KOPT-K1 (cell line): ENCODE results near the gene KIDINS220.

Experiments used
- H3K27ac ChIP-seq: fragments of 200-600 bp; sonication (generic); 2 replicates; pipeline ENCODE4 v1.5.1; 2016; ENCODE audit warnings: antibody characterized with exemption, mild to moderate bottlenecking, low read depth, low read length; ENCODE audit not compliant: poor library complexity, severe bottlenecking
- H3K36me3 ChIP-seq: fragments of 200-600 bp; sonication (generic); 2 replicates; pipeline ENCODE4 v1.5.1; 2017; ENCODE audit warnings: antibody characterized with exemption, mild to moderate bottlenecking, low read length, moderate library complexity; ENCODE audit not compliant: insufficient read depth
- H3K9me3 ChIP-seq: fragments of 200-600 bp; sonication (generic); 2 replicates; pipeline ENCODE4 v1.5.1; 2017; ENCODE audit warnings: antibody characterized with exemption, low read length, mild to moderate bottlenecking; ENCODE audit not compliant: insufficient read depth, poor library complexity, severe bottlenecking

The KIDINS220 gene

DNA sequence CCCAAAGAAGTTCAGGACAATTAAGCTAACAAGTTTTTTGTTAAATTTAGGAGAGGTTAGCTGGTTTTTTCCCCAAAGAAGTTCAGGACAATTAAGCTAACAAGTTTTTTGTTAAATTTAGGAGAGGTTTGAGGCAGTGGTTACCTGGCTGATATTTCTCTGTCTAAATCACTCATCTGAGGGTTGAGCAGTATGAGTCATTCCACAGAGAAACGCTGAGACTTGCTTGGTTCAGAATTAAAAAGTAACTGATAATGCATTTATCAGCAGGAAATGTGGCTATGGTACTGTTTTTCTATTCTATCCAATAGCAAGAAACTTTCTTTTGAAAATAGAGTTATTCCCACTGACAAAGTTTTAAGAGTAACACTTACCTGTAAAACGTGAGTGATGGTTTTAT, 22.8 kb upstream of the KIDINS220 start:
- Histone ChIP-seq H3K27ac (no peak overlapping the region), H3K9me3 (no peaks in the 10 kb centered on the region), H3K36me3 (peaks cover 45% of the 10 kb centered on the region)

GRCh38 chr2:8858910-8859309, 21.5 kb upstream of the KIDINS220 start:
- Histone ChIP-seq H3K9me3 (no peaks in the 10 kb centered on the region), H3K36me3 (peaks cover 38% of the 10 kb centered on the region), H3K27ac (no peak overlapping the region)

GRCh38 chr2:8858264-8858663, 20.9 kb upstream of the KIDINS220 start:
- no peaks in the 10 kb centered on the region for H3K9me3 ChIP-seq
- peaks cover 32% of the 10 kb centered on the region for H3K36me3 ChIP-seq
- no peak overlapping the region for H3K27ac ChIP-seq

DNA sequence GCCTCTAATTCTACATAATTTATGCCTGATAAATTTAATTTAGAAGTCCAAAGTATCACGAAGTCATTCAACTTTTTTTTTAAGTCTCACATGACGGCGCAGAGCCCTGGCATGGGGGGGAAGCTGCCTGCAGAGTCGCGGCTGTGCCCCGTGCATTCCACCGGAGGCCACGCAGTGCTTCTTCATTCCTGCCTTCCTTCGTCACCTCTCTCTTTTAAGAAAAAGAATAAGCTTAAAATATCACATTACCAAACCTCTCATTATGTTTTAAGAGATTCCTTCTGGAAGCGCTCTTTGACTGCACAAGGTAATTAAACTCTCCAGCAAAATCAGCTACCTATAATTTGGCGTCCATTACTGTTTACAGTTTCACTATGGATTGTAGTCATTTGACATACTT, 20.3 kb upstream of the KIDINS220 start:
- Histone ChIP-seq H3K36me3 (peaks cover 32% of the 10 kb centered on the region), H3K27ac (no peak overlapping the region), H3K9me3 (no peaks in the 10 kb centered on the region)

DNA sequence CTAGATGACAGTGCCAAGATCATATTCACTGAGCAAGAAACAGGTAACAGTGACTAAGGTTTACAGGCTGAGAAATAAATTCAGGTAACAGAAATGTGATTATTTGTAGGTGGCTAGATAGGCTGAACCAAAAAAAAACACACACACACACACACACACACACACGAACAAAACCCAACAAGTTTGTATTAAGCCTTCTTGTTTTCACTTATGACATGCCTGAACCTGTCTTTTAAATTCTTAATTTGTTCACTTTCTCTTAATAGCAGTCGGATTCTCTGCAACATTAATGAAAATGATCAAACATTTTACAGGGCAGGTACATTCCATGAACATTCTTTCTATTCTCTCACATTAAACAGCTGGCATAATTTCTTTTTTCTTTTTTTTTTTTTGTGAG, 18.8 kb upstream of the KIDINS220 start:
- no peaks in the 10 kb centered on the region for H3K9me3 ChIP-seq
- H3K27ac ChIP-seq: no peak overlapping the region
- peaks cover 17% of the 10 kb centered on the region for H3K36me3 ChIP-seq

DNA sequence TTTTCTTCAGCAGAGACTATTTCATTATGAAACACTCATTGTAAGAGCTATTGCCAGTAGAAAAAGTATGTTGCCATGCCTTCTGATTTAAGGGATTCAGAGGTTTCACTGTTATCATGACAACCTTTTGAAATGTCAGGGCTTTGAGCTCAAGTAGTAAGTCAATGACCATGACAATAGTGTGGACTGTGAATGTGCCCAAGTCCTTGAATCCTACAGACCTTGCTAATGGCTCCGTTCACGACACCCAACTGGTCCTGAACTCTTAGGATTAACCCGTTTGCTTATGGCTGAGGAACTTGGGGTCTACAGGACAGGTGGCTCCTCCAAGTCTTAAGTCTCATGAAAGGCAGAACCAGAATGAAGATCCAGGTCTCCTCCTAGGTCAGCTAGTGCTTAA, 17.6 kb upstream of the KIDINS220 start:
- Histone ChIP-seq H3K9me3 (no peaks in the 10 kb centered on the region), H3K36me3 (peaks cover 17% of the 10 kb centered on the region), H3K27ac (no peak overlapping the region)

DNA sequence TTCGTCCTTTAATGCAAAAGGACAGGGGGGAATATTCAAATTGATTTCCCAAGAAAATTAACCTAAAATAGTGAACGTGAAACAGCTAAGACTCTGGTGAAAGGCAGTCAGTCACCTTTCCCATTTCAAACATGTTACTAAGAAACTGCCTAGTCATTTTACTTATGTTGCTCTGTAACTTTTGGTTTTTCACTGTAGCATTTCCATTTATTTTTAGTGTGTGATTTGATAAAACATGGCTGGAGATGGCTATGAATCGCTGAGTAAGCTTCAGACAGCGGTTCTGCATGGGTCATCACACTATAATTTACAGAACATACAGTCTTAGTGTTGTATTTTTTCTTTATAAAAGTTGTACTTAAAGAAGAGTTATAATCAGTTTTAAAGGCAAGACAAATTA, 16.0 kb upstream of the KIDINS220 start:
- no peaks in the 10 kb centered on the region for H3K9me3 ChIP-seq
- peaks cover 14% of the 10 kb centered on the region for H3K36me3 ChIP-seq
- no peak overlapping the region for H3K27ac ChIP-seq

GRCh38 chr2:8851811-8852560, 14.6 kb upstream of the KIDINS220 start:
- Histone ChIP-seq H3K36me3 (peaks cover 1% of the 10 kb centered on the region; the same call in 1 of the 2 replicates), H3K27ac (no peak overlapping the region), H3K9me3 (no peaks in the 10 kb centered on the region)

DNA sequence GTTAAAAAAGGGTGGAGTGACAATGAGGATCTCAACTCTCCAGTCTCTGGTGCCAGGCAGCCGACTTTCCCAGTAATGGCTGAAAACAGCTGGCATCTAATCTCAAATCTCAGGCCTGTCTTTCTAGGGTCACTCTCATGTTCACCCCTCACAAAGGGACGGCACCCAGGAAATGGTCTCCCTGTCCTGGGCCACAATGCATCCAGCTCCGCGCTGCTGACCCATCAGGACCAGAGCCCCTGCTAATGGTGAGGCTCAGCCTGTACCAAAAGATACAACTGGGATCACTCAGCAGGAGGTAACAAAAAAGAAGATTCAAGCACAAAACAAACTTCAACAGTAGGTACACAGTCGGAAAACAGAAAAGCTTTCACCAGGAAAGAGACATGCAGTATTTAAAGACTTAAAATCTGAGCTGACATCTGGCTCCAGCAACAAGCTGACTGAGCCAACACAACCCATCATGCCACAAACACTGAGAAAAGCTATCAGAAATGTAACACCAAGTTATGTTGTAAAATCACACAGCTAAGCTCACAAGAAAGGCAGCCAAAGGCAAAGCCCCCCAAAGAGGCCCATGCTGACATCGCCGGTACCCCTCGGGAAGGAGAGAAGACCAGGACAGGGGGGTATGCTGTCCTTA, 13.6 kb upstream of the KIDINS220 start:
- Histone ChIP-seq H3K27ac (no peak overlapping the region), H3K36me3 (no peaks in the 10 kb centered on the region), H3K9me3 (no peaks in the 10 kb centered on the region)

GRCh38 chr2:8849327-8849726, 11.9 kb upstream of the KIDINS220 start:
- no peak overlapping the region for H3K27ac ChIP-seq
- no peaks in the 10 kb centered on the region for H3K9me3 ChIP-seq
- H3K36me3 ChIP-seq: no peaks in the 10 kb centered on the region

- Histone ChIP-seq H3K9me3 (no peaks in the 10 kb centered on the region), H3K27ac (no peak overlapping the region), H3K36me3 (no peaks in the 10 kb centered on the region)
Measured at GRCh38 chr2:8848328-8849100, 11.1 kb upstream of the KIDINS220 start.

GRCh38 chr2:8847400-8847799, 10.0 kb upstream of the KIDINS220 start:
- Histone ChIP-seq H3K36me3 (no peaks in the 10 kb centered on the region), H3K9me3 (no peaks in the 10 kb centered on the region), H3K27ac (no peak overlapping the region)

GRCh38 chr2:8841932-8842331, 4.5 kb upstream of the KIDINS220 start:
- Histone ChIP-seq H3K27ac (no peak overlapping the region), H3K9me3 (no peaks in the 10 kb centered on the region), H3K36me3 (no peaks in the 10 kb centered on the region)

DNA sequence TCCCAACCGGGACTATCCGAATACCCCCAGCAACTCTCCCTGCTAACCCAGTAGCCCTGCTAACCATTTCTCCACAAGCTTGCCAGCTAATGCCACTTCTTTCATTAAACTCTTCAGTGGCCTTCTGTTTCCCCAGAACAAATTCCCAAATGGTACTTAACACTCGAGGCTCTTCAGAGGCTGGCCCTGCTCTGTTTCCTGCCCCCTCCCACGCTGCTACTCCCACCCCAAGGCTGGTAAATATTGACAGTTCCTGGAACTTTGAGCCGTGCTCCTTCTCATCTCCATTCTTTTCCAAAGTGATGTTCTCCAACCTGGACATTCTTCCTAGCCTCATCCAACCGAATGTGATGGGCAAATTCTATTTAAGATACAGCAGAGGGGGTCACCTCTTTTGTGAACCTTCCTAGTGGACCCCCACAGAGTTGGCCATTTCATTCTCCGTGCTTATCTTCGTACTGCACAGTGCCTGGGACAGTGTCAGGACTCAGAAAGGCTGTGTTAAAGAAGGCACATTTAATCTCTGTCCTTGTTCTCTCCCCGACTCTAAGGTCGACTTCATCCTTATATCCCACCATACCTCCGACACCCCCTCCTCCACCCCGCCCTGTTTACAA, 3.2 kb upstream of the KIDINS220 start:
- Histone ChIP-seq H3K27ac (no peak overlapping the region), H3K9me3 (no peaks in the 10 kb centered on the region), H3K36me3 (no peaks in the 10 kb centered on the region)
